ENCODE data around the gene SMIM17. TPM values are rescaled to one million over a fixed set of nuclear protein-coding genes. Genes with fewer than 3 reads are reported as not detected.

The SMIM17 gene
- total and polyA plus RNA-seq, 2 of the 13 experiments (the other 11 are each of a cell fraction or from before 2014, with no cell fraction given) = 0.21 to 0.53 TPM

GRCh38 chr19:56683116-56683515 lies 40.2 kb downstream of the SMIM17 start:
- CTCF ChIA-PET (ENCODE audit: low intra/inter-chr PET ratio, low total read pairs) = no interaction called here
- H2AFZ ChIP-seq (ENCODE audit: low read length) = no peak overlapping the region
- ATAC-seq (no peak), FAIRE-seq (no peak), DNase-seq (ENCODE audit: low spot score) (no peak)
- H3K79me2 ChIP-seq (ENCODE audit: insufficient read depth, low read length) = no peaks in the 10 kb centered on the region
- H3K27me3 ChIP-seq (ENCODE audit: control insufficient read depth in 1 of 2, insufficient read depth in 2 of 2, low read length in 2 of 2) = no peaks in the 10 kb centered on the region; a peak in 1 of 5 replicates
- WGBS (ENCODE audit: low lambda C conversion rate) = 10% methylated on average over 7 of the region's 7 CpGs
- H3K4me3 ChIP-seq (replicated peaks in 1 of 3; ENCODE audit: insufficient read depth in 1 of 3, low read depth in 2 of 3, low read length in 3 of 3) = no peak overlapping the region
- no peak overlapping the region for H3K9ac ChIP-seq (ENCODE audit: insufficient read depth, low read depth, low read length)
- H3K27ac ChIP-seq (ENCODE audit: extremely low read length, insufficient read depth, low read length) = no peak overlapping the region
- H3K4me2 ChIP-seq (ENCODE audit: low read depth, low read length) = no peak overlapping the region
- intact Hi-C loops (cut with micrococcal nuclease; ENCODE audit: unreplicated experiment) = no loop called here
- H3K36me3 ChIP-seq (replicated peaks in 1 of 2; ENCODE audit: control insufficient read depth in 1 of 2, insufficient read depth in 2 of 2, low read length in 2 of 2) = no peaks in the 10 kb centered on the region
- TF ChIP-seq ZMYM4 (CRISPR knock-in tag; IDR thresholded peaks at IDR 0.05) (no peak), SRY (CRISPR knock-in tag; IDR thresholded peaks at IDR 0.05) (no peak), MXD3 (CRISPR knock-in tag; IDR thresholded peaks at IDR 0.05) (no peak), TFDP2 (CRISPR knock-in tag; IDR thresholded peaks at IDR 0.05) (no peak), ZNF574 (CRISPR knock-in tag; IDR thresholded peaks at IDR 0.05) (no peak), ZEB1 (IDR thresholded peaks at IDR 0.05; ENCODE audit: insufficient replicate concordance, low read depth) (no peak), ZBTB25 (CRISPR knock-in tag; IDR thresholded peaks at IDR 0.05) (no peak), MBNL3 (CRISPR knock-in tag; conservative IDR thresholded peaks at IDR 0.05) (no peak), CERS6 (CRISPR knock-in tag; IDR thresholded peaks at IDR 0.05) (no peak), ZFX (CRISPR knock-in tag; IDR thresholded peaks at IDR 0.05; ENCODE audit: low read depth) (no peak), PCBP2 (optimal IDR thresholded peaks at IDR 0.05; ENCODE audit: low read depth, low read length, poor library complexity, severe bottlenecking) (no peak)
- H4K20me1 ChIP-seq (ENCODE audit: insufficient read depth, low read length) = no peaks in the 10 kb centered on the region
- POLR2A ChIA-PET = no interaction called here
- BruUV-seq (replicated peaks) = no TSS peak
- peaks cover 6% of the 10 kb centered on the region; the same call in 1 of the 2 replicates for H3K9me3 ChIP-seq (ENCODE audit: low read length)
- H3K4me1 ChIP-seq (ENCODE audit: insufficient read depth, low read length) = no peaks in the 10 kb centered on the region
- in situ Hi-C loops (cut with HindIII; ENCODE audit: extremely low pct_ligation_motif_present, low pct_unique_long_range_greater_than_20kb) = no loop called here

Measured in HepG2 (cell line).